Measurements from ENCODE around the gene EFCC1.

Gene EFCC1

GRCh38 chr3:129015388-129016105, 14.4 kb downstream of the EFCC1 start:
- no peak overlapping the region for H3K4me3 ChIP-seq (ENCODE audit: low read length)
- no peak for TF ChIP-seq ZNF274 (IDR thresholded peaks at IDR 0.05; ENCODE audit: low read depth, low read length)

- no peak for TF ChIP-seq ZNF274 (IDR thresholded peaks at IDR 0.05; ENCODE audit: low read depth, low read length)
- H3K4me3 ChIP-seq (ENCODE audit: low read length): no peak overlapping the region
Observed at GRCh38 chr3:129016356-129016719, 15.2 kb downstream of the EFCC1 start.

GRCh38 chr3:129016720-129017483, 15.8 kb downstream of the EFCC1 start:
- no peak overlapping the region for H3K4me3 ChIP-seq (ENCODE audit: low read length)
- TF ChIP-seq ZNF274 (IDR thresholded peaks at IDR 0.05; ENCODE audit: low read depth, low read length): no peak

- no peak overlapping the region for H3K4me3 ChIP-seq (ENCODE audit: low read length)
- TF ChIP-seq ZNF274 (IDR thresholded peaks at IDR 0.05; ENCODE audit: low read depth, low read length): no peak
Observed at GRCh38 chr3:129017484-129017899, 16.4 kb downstream of the EFCC1 start.

- H3K4me3 ChIP-seq (ENCODE audit: low read length): no peak overlapping the region
- TF ChIP-seq ZNF274 (IDR thresholded peaks at IDR 0.05; ENCODE audit: low read depth, low read length): no peak
Observed at GRCh38 chr3:129018271-129018670, 17.2 kb downstream of the EFCC1 start.

GRCh38 chr3:129018751-129019150, 17.6 kb downstream of the EFCC1 start:
- H3K4me3 ChIP-seq (ENCODE audit: low read length): no peak overlapping the region
- no peak for TF ChIP-seq ZNF274 (IDR thresholded peaks at IDR 0.05; ENCODE audit: low read depth, low read length)

- no peak for TF ChIP-seq ZNF274 (IDR thresholded peaks at IDR 0.05; ENCODE audit: low read depth, low read length)
- H3K4me3 ChIP-seq (ENCODE audit: low read length): no peak overlapping the region
Observed at GRCh38 chr3:129019266-129019665, 18.2 kb downstream of the EFCC1 start.

GRCh38 chr3:129020691-129021090, 19.6 kb downstream of the EFCC1 start:
- TF ChIP-seq ZNF274 (IDR thresholded peaks at IDR 0.05; ENCODE audit: low read depth, low read length): no peak
- H3K4me3 ChIP-seq (ENCODE audit: low read length): no peak overlapping the region

GRCh38 chr3:129021140-129021551, 20.0 kb downstream of the EFCC1 start:
- TF ChIP-seq ZNF274 (IDR thresholded peaks at IDR 0.05; ENCODE audit: low read depth, low read length): no peak
- no peak overlapping the region for H3K4me3 ChIP-seq (ENCODE audit: low read length)

GRCh38 chr3:129022114-129023007, 21.3 kb downstream of the EFCC1 start:
- H3K4me3 ChIP-seq (ENCODE audit: low read length): no peak overlapping the region
- TF ChIP-seq ZNF274 (IDR thresholded peaks at IDR 0.05; ENCODE audit: low read depth, low read length): no peak

GRCh38 chr3:129023008-129023358, 21.9 kb downstream of the EFCC1 start:
- TF ChIP-seq ZNF274 (IDR thresholded peaks at IDR 0.05; ENCODE audit: low read depth, low read length): no peak
- H3K4me3 ChIP-seq (ENCODE audit: low read length): no peak overlapping the region

GRCh38 chr3:129023909-129024308, 22.8 kb downstream of the EFCC1 start:
- no peak overlapping the region for H3K4me3 ChIP-seq (ENCODE audit: low read length)
- TF ChIP-seq ZNF274 (IDR thresholded peaks at IDR 0.05; ENCODE audit: low read depth, low read length): no peak

- no peak overlapping the region for H3K4me3 ChIP-seq (ENCODE audit: low read length)
- TF ChIP-seq ZNF274 (IDR thresholded peaks at IDR 0.05; ENCODE audit: low read depth, low read length): no peak
Observed at GRCh38 chr3:129025108-129025507, 24.0 kb downstream of the EFCC1 start.

GRCh38 chr3:129025691-129026435, 24.8 kb downstream of the EFCC1 start:
- H3K4me3 ChIP-seq (ENCODE audit: low read length): no peak overlapping the region
- no peak for TF ChIP-seq ZNF274 (IDR thresholded peaks at IDR 0.05; ENCODE audit: low read depth, low read length)
